Gastroesophageal sphincter (tissue), 3 donors: ENCODE results near the gene EMILIN3.

Experiments
- EP300 ChIP-seq: sonication (generic); formaldehyde crosslinking; IDR thresholded peaks from one replicate; pipeline ENCODE4 v1.6.1; 2017; ENCODE audit warnings: antibody characterized with exemption, mild to moderate bottlenecking
- POLR2A ChIP-seq, 2 donors: fragments of 450-650 bp; IDR thresholded peaks; one replicate each; pipeline ENCODE4 v1.6.1; 2017; ENCODE audit warnings: antibody characterized with exemption in 2 of 2, mild to moderate bottlenecking in 2 of 2, moderate library complexity in 1 of 2
- TF ChIP-seq, protein P1 (sequence below), 4 experiments: fragments of 200-600 bp in 2 of 4; fragments of 450-650 bp in 2 of 4; sonication (generic) in 1 of 4; IDR thresholded peaks; one replicate each; pipeline ENCODE4 v1.5.1; 2017 to 2019; ENCODE audit warnings: antibody characterized with exemption in 4 of 4, mild to moderate bottlenecking in 2 of 4, moderate library complexity in 2 of 4

DNA sequence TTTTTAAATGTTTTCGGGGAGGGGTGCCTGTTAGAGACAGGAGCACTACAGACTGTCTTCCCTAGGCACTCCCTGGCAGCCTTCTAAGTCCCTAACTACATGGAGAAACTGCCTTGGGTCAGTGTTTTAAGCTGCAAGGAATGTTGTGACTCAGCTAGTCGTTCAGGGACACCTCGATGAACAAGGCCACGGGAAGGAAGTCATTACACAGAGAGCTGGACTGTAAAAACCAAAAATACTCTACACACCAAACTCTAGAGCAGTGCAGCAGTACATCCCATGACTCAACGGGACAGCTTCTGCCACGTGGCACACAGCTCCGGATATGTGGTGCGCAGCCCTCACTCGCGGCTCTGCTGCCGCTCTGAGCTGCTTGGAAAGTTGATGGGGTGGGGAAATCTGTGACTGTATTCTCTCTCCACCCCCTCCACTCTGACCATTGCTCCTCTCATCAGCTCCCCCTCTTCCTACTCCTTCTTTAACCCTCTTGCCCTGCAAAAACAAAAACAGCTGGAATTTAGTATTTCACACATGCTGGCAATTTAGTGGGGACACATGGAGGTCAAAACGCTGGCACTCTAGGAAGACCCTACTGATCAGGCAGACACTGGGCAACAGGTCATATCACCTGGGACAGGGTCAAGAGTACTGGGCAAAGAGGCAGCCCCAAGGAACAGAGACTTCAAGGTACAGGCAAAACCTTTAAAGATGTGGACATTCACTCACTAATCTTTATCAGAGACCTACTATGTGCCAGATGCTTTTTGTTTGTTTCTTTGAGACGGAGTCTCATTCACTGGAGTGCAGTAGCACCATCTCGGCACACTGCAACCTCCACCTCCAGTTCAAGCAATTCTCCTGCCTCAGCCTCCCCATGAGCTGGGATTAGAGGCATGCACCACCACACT lies 36.9 kb downstream of the EMILIN3 start:
- TF ChIP-seq, protein P1, sequence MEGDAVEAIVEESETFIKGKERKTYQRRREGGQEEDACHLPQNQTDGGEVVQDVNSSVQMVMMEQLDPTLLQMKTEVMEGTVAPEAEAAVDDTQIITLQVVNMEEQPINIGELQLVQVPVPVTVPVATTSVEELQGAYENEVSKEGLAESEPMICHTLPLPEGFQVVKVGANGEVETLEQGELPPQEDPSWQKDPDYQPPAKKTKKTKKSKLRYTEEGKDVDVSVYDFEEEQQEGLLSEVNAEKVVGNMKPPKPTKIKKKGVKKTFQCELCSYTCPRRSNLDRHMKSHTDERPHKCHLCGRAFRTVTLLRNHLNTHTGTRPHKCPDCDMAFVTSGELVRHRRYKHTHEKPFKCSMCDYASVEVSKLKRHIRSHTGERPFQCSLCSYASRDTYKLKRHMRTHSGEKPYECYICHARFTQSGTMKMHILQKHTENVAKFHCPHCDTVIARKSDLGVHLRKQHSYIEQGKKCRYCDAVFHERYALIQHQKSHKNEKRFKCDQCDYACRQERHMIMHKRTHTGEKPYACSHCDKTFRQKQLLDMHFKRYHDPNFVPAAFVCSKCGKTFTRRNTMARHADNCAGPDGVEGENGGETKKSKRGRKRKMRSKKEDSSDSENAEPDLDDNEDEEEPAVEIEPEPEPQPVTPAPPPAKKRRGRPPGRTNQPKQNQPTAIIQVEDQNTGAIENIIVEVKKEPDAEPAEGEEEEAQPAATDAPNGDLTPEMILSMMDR (IDR thresholded peaks at IDR 0.05): no peak
- no peak for TF ChIP-seq EP300
- TF ChIP-seq POLR2A (IDR thresholded peaks at IDR 0.05): no peak
